GM13977 (cell line): ENCODE results near the gene PGGHG.

Experiments used
- DNase-seq: peaks from one replicate; pipeline ENCODE4 v3.0.0; 2012; ENCODE audit warnings: low spot score
- in situ Hi-C: fragments of 300-500 bp; cut with MboI; formaldehyde crosslinking; loops from one replicate; pipeline ENCODE4 v1.12.0; 2022; ENCODE audit warnings: low sequenced_read_pairs, low pct_unique_long_range_greater_than_20kb, mixed read lengths, inconsistent platforms; ENCODE audit not compliant: unreplicated experiment
- TF ChIP-seq, protein P1 (sequence below): IDR thresholded peaks from 2 replicates; pipeline ENCODE4 v1.5.1; 2012; ENCODE audit warnings: mild to moderate bottlenecking, control low read depth; ENCODE audit not compliant: insufficient read depth; ENCODE audit errors: extremely low read depth, missing control alignments

The PGGHG gene

DNA sequence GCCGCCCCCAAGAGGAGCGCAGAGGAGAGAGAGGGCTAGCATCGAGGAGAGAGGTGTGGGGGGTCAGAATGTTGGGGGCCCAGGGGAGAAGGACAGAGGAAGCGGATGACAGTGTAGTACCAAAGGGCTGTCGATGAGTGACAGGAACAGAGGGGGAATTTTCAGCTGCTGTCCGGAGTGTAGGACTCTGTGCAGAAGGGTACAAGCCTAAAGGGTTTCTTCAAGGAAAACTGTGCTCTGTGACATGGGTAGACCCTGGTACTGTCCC, 16.1 kb upstream of the PGGHG start:
- DNase-seq, result no peak
- TF ChIP-seq, protein P1, sequence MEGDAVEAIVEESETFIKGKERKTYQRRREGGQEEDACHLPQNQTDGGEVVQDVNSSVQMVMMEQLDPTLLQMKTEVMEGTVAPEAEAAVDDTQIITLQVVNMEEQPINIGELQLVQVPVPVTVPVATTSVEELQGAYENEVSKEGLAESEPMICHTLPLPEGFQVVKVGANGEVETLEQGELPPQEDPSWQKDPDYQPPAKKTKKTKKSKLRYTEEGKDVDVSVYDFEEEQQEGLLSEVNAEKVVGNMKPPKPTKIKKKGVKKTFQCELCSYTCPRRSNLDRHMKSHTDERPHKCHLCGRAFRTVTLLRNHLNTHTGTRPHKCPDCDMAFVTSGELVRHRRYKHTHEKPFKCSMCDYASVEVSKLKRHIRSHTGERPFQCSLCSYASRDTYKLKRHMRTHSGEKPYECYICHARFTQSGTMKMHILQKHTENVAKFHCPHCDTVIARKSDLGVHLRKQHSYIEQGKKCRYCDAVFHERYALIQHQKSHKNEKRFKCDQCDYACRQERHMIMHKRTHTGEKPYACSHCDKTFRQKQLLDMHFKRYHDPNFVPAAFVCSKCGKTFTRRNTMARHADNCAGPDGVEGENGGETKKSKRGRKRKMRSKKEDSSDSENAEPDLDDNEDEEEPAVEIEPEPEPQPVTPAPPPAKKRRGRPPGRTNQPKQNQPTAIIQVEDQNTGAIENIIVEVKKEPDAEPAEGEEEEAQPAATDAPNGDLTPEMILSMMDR, result no peak

DNA sequence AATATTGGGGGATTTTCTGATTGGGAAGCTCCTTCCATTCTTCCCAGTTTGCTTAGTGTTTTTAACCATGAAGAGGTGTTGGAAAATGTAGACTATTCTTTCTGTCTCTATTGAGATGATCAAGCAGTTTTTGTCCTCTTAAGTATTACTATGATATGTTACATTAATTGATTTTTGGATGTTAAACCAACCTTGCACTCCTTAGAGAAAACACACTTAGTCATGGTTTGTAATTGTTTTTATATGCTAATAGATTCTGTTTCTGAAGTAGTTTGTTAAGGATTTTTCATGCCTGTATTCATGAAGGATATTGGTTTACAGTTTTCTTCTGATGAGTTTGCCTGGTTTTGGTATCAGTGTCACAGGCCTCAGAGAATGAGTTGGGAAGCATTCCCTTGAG, 12.7 kb upstream of the PGGHG start:
- no peak for DNase-seq
- TF ChIP-seq, protein P1, result no peak
- in situ Hi-C loops, result no loop called here

More for the DNA sequence above, 16.1 kb upstream of the PGGHG start:
- in situ Hi-C loops, result no loop called here

DNA sequence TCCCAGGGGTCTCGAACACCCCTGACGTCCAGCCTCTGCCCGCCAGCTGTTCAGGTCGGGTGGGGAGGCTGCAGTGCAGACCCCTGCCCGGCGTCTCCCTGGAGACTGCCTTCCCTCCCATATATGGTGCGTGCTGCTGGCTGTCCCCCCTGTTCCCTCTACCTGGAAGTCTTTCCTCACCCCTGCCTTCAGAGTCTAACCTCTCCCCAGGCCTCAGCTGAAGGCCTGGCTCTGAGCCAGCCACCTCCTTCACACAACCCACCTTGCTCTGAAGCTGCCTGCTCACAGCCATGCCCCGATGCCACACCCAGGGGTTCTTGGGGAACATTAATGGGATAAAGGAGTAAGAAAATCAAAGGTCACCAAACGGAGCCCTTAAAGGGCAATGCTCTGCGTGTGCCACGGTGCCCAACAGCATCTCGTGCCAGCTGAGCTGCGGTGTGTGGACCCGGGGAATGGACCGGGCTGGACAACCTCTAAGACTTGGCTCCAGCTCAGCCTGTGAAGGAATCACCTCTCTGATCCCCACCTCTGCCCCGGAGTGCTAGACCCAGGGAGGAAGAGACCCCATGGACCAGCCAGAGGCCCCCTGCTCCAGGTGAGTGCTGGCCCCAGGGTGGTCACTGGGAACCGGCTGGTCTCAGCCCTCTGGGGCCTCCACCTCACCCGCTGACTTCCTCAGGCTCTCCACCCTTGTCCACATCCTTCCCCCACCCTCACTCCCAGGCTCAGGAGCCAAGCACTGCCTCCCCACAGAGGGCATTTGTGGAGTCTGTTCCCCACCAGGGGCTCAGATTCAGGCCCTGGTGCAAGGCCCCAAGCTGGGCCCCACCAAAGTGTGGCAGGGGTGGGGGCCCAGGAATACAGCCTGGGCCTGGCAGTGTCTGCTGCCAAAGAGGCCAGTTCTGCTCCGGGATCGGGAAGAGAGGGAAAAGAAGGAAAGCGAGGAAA, 10.7 kb upstream of the PGGHG start, which contains the start of gene NLRP6:
Gene NLRP6 (plus strand): TSS at position 407 of the 951 bp plus-strand sequence. CDS start 163 bp downstream, at position 570.
- DNase-seq, result no peak
- TF ChIP-seq, protein P1, result no peak
- in situ Hi-C loops, result no loop called here

DNA sequence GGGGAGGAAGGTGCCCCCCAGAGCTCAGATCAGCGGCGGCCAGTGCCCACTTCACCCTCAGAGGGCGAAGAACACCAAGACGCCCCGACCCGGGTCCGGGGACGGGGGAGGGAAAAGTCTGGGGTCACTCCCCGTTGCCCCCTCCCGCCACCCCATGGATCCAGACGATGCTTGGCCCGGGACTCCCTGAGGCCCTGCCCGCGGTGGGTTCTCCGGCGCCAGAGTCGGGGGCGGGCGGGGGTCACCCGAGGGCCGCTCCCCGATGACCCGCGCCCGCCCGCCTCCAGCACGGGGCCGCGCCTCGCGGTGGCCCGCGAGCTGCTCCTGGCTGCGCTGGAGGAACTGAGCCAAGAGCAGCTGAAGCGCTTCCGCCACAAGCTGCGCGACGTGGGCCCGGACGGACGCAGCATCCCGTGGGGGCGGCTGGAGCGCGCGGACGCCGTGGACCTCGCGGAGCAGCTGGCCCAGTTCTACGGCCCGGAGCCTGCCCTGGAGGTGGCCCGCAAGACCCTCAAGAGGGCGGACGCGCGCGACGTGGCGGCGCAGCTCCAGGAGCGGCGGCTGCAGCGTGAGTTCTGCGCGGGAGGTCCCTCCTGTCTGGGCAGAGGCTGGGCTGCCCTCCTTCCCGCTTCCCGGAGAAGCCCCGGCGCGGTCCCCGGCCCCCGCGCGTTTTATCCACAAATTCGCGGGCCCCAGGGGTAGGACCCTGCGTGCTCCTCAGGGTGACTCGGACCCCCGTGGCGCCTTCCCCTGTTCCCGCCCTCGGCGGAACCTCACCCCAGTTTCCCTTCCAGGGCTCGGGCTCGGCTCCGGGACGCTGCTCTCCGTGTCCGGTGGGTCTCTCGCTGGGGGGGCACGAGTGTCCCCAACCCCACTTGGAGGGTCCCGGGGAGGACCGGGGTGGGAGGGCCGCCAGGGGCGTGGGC, 9.6 kb upstream of the PGGHG start:
- in situ Hi-C loops, result no loop called here
- TF ChIP-seq, protein P1, result no peak
- DNase-seq, result no peak

DNA sequence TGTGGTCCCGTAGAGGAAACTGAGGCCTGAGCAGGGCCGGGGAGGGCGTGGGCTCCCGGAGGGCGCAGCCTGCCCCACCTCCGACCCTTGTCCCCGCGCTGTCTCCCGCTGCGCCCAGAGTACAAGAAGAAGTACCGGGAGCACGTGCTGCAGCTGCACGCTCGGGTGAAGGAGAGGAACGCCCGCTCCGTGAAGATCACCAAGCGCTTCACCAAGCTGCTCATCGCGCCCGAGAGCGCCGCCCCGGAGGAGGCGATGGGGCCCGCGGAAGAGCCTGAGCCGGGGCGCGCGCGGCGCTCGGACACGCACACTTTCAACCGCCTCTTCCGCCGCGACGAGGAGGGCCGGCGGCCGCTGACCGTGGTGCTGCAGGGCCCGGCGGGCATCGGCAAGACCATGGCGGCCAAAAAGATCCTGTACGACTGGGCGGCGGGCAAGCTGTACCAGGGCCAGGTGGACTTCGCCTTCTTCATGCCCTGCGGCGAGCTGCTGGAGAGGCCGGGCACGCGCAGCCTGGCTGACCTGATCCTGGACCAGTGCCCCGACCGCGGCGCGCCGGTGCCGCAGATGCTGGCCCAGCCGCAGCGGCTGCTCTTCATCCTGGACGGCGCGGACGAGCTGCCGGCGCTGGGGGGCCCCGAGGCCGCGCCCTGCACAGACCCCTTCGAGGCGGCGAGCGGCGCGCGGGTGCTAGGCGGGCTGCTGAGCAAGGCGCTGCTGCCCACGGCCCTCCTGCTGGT, 8.8 kb upstream of the PGGHG start:
- in situ Hi-C loops, result no loop called here
- TF ChIP-seq, protein P1, result peak; percentile 10
- peak; percentile 66 for DNase-seq
